Forelimb muscle (tissue), 1 donor: ENCODE measurements around the gene COL9A3. TPM values are rescaled to one million over a fixed set of nuclear protein-coding genes. Genes with fewer than 3 reads are reported as not detected.

Experiments
- polyA plus RNA-seq: library from polyadenylated mRNA; unstranded; fragments of 120-200 nt; gene quantifications from one replicate; pipeline ENCODE4 v1.2.1, GENCODE V29; 2013; ENCODE audit not compliant: insufficient read length

Gene COL9A3
- polyA plus RNA-seq, 1 donor = 6.1 TPM

Other genes with a start within 250 kb of the COL9A3 start
- gene SLCO4A1, start 174.5 kb upstream of the COL9A3 start, polyA plus RNA-seq = 0.30 TPM
- 0.10 TPM for gene NTSR1, start 108.2 kb upstream of the COL9A3 start, polyA plus RNA-seq
- 9.7 TPM for gene MRGBP, start 20.6 kb upstream of the COL9A3 start, polyA plus RNA-seq
- gene OGFR, start 12.2 kb upstream of the COL9A3 start, polyA plus RNA-seq = 14.7 TPM
- 7.6 TPM for gene TCFL5, start 44.8 kb downstream of the COL9A3 start, polyA plus RNA-seq
- 33.3 TPM for gene DIDO1, start 109.5 kb downstream of the COL9A3 start, polyA plus RNA-seq
- gene GID8, start 121.1 kb downstream of the COL9A3 start, polyA plus RNA-seq = 29.0 TPM
- 0.54 TPM for gene SLC17A9, start 135.7 kb downstream of the COL9A3 start, polyA plus RNA-seq
- gene BHLHE23, start 189.9 kb downstream of the COL9A3 start, polyA plus RNA-seq = not detected